ENCODE data around the gene ASPSCR1. TPM values are rescaled to one million over a fixed set of nuclear protein-coding genes. Genes with fewer than 3 reads are reported as not detected.

The ASPSCR1 gene
- total and polyA plus RNA-seq, 2 of the 13 experiments (the other 11 are each of a cell fraction or from before 2014, with no cell fraction given) = 274 to 314 TPM

DNA sequence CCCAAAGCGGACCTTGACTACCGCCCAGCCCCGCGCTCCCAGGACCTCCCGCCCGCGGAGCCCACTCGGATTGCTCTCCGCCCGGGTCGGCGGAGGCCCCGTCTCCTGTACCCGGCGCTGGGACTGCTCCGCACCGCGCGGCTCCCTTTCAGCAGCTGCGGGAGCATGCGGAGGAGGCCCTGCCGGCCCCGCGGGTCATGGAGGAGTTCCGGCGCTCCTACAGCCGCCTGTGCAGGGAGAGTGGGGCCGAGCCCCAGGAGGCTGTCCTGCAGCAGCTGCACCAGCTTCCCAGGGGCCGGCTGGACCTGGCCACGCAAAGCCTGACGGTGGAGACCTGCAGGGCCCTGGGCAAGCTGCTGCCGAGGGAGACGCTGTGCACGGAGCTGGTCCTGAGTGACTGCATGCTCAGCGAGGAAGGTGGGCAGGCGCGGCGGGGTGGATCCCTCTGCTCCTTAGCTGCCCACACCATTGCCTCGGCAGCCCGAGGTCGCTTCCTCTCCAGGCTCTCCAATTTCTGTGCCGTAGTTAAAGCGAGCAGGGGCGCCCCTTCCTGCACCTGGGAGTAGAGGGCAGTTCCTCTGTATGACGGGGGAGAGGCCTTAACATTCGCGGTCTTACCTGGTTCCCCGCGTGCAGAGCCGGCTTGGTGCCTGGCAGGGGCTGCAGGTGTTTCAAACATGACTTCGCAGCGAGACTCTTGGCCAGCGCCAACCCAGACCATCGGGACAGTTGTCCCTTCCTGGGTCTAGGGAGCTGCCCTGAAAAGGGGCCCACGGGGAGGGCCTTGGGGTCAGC, 46.2 kb downstream of the ASPSCR1 start (continued):
- TF ChIP-seq, protein P1, sequence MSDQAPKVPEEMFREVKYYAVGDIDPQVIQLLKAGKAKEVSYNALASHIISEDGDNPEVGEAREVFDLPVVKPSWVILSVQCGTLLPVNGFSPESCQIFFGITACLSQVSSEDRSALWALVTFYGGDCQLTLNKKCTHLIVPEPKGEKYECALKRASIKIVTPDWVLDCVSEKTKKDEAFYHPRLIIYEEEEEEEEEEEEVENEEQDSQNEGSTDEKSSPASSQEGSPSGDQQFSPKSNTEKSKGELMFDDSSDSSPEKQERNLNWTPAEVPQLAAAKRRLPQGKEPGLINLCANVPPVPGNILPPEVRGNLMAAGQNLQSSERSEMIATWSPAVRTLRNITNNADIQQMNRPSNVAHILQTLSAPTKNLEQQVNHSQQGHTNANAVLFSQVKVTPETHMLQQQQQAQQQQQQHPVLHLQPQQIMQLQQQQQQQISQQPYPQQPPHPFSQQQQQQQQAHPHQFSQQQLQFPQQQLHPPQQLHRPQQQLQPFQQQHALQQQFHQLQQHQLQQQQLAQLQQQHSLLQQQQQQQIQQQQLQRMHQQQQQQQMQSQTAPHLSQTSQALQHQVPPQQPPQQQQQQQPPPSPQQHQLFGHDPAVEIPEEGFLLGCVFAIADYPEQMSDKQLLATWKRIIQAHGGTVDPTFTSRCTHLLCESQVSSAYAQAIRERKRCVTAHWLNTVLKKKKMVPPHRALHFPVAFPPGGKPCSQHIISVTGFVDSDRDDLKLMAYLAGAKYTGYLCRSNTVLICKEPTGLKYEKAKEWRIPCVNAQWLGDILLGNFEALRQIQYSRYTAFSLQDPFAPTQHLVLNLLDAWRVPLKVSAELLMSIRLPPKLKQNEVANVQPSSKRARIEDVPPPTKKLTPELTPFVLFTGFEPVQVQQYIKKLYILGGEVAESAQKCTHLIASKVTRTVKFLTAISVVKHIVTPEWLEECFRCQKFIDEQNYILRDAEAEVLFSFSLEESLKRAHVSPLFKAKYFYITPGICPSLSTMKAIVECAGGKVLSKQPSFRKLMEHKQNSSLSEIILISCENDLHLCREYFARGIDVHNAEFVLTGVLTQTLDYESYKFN (CRISPR knock-in tag; conservative IDR thresholded peaks at IDR 0.05) = no peak
- TF ChIP-seq, protein P2, sequence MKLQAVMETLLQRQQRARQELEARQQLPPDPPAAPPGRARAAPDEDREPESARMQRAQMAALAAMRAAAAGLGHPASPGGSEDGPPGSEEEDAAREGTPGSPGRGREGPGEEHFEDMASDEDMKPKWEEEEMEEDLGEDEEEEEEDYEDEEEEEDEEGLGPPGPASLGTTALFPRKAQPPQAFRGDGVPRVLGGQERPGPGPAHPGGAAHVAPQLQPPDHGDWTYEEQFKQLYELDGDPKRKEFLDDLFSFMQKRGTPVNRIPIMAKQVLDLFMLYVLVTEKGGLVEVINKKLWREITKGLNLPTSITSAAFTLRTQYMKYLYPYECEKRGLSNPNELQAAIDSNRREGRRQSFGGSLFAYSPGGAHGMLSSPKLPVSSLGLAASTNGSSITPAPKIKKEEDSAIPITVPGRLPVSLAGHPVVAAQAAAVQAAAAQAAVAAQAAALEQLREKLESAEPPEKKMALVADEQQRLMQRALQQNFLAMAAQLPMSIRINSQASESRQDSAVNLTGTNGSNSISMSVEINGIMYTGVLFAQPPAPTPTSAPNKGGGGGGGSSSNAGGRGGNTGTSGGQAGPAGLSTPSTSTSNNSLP (IDR thresholded peaks at IDR 0.05; ENCODE audit: low read depth, low read length) = no peak
- TF ChIP-seq, protein P3, sequence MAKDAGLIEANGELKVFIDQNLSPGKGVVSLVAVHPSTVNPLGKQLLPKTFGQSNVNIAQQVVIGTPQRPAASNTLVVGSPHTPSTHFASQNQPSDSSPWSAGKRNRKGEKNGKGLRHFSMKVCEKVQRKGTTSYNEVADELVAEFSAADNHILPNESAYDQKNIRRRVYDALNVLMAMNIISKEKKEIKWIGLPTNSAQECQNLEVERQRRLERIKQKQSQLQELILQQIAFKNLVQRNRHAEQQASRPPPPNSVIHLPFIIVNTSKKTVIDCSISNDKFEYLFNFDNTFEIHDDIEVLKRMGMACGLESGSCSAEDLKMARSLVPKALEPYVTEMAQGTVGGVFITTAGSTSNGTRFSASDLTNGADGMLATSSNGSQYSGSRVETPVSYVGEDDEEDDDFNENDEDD (CRISPR knock-in tag; IDR thresholded peaks at IDR 0.05; ENCODE audit: borderline replicate concordance) = no peak
- TF ChIP-seq, protein P4, sequence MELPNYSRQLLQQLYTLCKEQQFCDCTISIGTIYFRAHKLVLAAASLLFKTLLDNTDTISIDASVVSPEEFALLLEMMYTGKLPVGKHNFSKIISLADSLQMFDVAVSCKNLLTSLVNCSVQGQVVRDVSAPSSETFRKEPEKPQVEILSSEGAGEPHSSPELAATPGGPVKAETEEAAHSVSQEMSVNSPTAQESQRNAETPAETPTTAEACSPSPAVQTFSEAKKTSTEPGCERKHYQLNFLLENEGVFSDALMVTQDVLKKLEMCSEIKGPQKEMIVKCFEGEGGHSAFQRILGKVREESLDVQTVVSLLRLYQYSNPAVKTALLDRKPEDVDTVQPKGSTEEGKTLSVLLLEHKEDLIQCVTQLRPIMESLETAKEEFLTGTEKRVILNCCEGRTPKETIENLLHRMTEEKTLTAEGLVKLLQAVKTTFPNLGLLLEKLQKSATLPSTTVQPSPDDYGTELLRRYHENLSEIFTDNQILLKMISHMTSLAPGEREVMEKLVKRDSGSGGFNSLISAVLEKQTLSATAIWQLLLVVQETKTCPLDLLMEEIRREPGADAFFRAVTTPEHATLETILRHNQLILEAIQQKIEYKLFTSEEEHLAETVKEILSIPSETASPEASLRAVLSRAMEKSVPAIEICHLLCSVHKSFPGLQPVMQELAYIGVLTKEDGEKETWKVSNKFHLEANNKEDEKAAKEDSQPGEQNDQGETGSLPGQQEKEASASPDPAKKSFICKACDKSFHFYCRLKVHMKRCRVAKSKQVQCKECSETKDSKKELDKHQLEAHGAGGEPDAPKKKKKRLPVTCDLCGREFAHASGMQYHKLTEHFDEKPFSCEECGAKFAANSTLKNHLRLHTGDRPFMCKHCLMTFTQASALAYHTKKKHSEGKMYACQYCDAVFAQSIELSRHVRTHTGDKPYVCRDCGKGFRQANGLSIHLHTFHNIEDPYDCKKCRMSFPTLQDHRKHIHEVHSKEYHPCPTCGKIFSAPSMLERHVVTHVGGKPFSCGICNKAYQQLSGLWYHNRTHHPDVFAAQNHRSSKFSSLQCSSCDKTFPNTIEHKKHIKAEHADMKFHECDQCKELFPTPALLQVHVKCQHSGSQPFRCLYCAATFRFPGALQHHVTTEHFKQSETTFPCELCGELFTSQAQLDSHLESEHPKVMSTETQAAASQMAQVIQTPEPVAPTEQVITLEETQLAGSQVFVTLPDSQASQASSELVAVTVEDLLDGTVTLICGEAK (IDR thresholded peaks at IDR 0.05) = no peak
- TF ChIP-seq, protein P4 (CRISPR knock-in tag; IDR thresholded peaks at IDR 0.05) = peak; percentile 63
- TF ChIP-seq, protein P5, sequence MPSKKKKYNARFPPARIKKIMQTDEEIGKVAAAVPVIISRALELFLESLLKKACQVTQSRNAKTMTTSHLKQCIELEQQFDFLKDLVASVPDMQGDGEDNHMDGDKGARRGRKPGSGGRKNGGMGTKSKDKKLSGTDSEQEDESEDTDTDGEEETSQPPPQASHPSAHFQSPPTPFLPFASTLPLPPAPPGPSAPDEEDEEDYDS (CRISPR knock-in tag; IDR thresholded peaks at IDR 0.05) = peak; percentile 41; the same call in 1 of the 2 replicates
- TF ChIP-seq, protein P6, sequence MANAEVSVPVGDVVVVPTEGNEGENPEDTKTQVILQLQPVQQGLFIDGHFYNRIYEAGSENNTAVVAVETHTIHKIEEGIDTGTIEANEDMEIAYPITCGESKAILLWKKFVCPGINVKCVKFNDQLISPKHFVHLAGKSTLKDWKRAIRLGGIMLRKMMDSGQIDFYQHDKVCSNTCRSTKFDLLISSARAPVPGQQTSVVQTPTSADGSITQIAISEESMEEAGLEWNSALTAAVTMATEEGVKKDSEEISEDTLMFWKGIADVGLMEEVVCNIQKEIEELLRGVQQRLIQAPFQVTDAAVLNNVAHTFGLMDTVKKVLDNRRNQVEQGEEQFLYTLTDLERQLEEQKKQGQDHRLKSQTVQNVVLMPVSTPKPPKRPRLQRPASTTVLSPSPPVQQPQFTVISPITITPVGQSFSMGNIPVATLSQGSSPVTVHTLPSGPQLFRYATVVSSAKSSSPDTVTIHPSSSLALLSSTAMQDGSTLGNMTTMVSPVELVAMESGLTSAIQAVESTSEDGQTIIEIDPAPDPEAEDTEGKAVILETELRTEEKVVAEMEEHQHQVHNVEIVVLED (CRISPR knock-in tag; IDR thresholded peaks at IDR 0.05; ENCODE audit: borderline replicate concordance) = no peak
- no peak for TF ChIP-seq TBP (CRISPR knock-in tag; IDR thresholded peaks at IDR 0.05)
